Measurements from ENCODE around the gene MRFAP1L1. TPM values are rescaled to one million over a fixed set of nuclear protein-coding genes. Genes with fewer than 3 reads are reported as not detected.

The MRFAP1L1 gene
- polyA plus RNA-seq, 1 experiment, result 35.5 TPM

DNA sequence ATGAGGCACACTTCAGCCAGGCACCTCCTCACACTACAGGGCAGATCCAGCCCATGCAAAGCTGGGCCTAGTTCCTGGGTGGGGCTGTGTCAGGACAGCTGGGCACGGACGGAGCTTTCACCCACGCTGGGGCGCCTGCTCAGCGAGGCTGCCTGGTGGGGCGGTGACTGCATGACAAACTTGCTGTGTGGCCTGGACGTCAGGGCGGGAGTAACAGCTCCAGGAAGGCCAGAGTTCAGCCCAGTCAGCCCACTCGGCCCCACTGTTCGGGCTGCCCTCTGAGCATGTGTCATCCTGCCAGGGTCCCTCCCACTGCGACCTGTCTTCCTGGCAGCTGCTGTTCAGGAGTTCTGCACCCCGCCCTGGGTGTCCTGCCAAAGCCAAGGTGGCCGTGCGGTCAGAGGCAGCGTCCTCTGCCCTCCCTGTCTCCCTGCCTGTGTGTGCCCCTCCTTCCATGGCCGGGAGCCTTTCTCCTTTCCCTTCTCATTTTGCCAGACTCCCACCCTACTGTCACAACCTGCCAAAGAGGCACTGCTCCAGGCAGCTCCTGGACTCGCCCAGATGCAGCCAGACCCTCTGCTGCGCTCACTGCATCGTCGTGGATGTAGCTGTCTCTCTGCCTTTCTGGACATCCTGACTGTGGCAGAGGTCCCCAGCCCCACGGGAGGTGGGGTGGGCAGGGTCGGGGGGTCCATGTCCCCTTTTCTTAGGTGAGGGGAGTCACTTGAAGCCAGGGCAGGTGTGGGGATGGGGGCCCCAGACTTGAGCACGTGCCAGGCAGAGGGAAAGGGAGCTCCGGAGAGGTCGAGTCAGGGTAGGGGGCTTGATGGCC is 39.9 kb upstream of the MRFAP1L1 start:
- no peak for DNase-seq (ENCODE audit: low read depth)
- POLR2A ChIA-PET, result no interaction called here
- Histone ChIP-seq H3K27me3 (ENCODE audit: control insufficient read depth, insufficient read depth, low read length) (no peaks in the 10 kb centered on the region), H3K4me3 (ENCODE audit: low read depth, low read length) (no peak overlapping the region), H3K36me3 (ENCODE audit: control insufficient read depth, insufficient read depth, low read length) (no peaks in the 10 kb centered on the region)
- TF ChIP-seq, protein P1, sequence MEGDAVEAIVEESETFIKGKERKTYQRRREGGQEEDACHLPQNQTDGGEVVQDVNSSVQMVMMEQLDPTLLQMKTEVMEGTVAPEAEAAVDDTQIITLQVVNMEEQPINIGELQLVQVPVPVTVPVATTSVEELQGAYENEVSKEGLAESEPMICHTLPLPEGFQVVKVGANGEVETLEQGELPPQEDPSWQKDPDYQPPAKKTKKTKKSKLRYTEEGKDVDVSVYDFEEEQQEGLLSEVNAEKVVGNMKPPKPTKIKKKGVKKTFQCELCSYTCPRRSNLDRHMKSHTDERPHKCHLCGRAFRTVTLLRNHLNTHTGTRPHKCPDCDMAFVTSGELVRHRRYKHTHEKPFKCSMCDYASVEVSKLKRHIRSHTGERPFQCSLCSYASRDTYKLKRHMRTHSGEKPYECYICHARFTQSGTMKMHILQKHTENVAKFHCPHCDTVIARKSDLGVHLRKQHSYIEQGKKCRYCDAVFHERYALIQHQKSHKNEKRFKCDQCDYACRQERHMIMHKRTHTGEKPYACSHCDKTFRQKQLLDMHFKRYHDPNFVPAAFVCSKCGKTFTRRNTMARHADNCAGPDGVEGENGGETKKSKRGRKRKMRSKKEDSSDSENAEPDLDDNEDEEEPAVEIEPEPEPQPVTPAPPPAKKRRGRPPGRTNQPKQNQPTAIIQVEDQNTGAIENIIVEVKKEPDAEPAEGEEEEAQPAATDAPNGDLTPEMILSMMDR (IDR thresholded peaks at IDR 0.05; ENCODE audit: insufficient read depth, low read depth, low read length), result no peak; the same call in 1 of the 2 replicates
- CTCF ChIA-PET, result interaction anchor here (1.3 to 3.7 kb wide), 2 partner anchors 29 to 124 kb away, joined by 4 to 9 read pairs; no protein-coding TSS in a partner anchor

DNA sequence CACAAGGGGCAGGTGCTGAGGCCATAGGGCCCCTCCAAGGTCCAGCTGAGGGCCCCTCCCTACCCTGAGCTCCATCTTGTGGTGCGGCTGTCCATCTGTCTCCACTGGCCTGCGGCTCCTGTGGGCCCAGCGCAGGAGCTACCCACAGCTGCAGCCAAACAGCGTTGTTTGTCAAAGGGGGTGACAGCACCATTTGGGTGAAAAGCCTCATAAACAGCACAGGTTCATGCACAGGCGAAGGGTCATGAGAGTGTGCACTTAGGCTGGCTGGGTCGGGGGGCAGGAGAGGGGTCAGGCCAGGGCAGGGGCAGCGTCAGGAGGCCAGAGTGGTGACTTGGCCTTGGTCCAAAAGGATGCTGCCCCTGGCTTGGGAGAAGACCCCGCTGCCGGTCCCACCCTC is 38.6 kb upstream of the MRFAP1L1 start:
- Histone ChIP-seq H3K4me3 (ENCODE audit: low read depth, low read length) (no peak overlapping the region), H3K36me3 (ENCODE audit: control insufficient read depth, insufficient read depth, low read length) (no peaks in the 10 kb centered on the region), H3K27me3 (ENCODE audit: control insufficient read depth, insufficient read depth, low read length) (no peaks in the 10 kb centered on the region)
- DNase-seq (ENCODE audit: low read depth), result no peak
- TF ChIP-seq, protein P1 (IDR thresholded peaks at IDR 0.05; ENCODE audit: insufficient read depth, low read depth, low read length), result no peak
- ChIA-PET CTCF (interaction anchor here (0.5 to 3.7 kb wide), 2 partner anchors 31 to 125 kb away, joined by 4 to 9 read pairs; no protein-coding TSS in a partner anchor), POLR2A (no interaction called here)

DNA sequence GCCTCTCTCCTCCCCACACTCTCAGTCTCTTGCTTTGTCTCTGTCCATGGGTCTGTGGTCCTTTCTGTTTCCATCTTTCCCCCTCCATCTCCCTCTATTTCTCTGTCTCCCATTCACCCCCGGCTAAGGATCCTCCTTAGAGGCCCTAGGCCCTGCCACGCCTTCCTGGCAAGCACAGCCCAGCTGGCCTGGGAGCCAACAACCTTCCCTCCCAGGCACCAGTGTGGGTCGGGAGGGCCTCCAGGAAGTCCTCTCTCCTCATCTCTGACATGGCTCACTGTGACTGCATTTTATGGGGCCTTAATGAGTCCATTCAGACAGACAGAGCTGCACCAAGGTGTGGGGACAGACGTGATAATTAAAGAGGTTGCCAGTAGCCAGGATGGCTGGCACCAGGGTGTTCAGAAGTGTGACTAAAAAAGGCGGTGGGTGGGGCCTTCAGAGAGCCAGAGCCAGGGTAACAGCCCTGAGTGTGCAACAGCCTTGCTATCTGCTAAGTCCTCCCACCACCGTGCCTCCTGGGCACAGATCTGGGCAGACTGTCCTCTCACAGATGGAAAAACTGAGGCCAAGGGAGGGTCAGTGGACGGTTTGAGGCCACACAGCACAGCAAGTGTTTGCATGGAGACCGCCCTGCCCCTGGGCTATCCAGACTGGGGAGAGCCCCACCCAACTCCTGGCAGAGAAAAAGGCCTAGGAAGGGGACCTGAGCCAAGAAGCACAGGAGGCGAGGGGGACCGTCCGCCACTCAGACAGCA is 37.8 kb upstream of the MRFAP1L1 start:
- no peak for DNase-seq (ENCODE audit: low read depth)
- ChIA-PET CTCF (interaction anchor here (0.5 to 3.7 kb wide), 2 partner anchors 30 to 126 kb away, joined by 4 to 9 read pairs; no protein-coding TSS in a partner anchor), POLR2A (interaction anchor here (0.6 kb wide), 1 partner anchor 11 kb away, joined by 12 read pairs; no protein-coding TSS in a partner anchor)
- Histone ChIP-seq H3K4me3 (ENCODE audit: low read depth, low read length) (no peak overlapping the region), H3K27me3 (ENCODE audit: control insufficient read depth, insufficient read depth, low read length) (no peaks in the 10 kb centered on the region; the same call in 1 of the 2 replicates), H3K36me3 (ENCODE audit: control insufficient read depth, insufficient read depth, low read length) (no peaks in the 10 kb centered on the region)
- TF ChIP-seq, protein P1 (IDR thresholded peaks at IDR 0.05; ENCODE audit: insufficient read depth, low read depth, low read length), result no peak

DNA sequence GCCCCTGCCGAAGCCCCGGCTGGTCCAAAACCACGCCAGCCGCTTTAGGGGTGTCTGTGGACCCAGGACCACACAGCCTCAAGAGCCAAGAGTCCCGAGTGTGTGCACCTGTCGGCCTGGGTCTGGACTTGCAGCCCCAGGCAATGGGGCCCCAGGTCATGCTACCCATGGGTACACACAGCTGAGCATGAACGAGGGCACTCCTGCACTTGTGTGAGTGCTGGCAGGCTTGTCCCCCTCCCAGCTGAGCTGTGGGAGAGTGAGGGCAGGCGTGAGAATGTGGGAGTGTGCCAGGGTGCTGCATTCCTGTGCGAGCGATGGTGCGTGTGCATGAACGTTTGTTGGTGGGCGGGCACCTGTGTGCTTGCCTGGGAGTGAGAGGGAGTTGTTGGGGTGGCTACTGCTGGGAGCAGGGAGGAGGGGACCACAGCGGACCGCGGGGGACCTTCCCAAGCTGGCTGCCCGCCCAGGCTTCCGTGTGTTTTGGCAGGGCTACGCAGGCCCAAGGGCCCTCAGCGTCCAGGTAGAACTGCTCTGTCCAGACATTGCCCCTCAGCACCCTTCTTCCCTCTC is 37.1 kb upstream of the MRFAP1L1 start:
- no peak overlapping the region for H3K4me3 ChIP-seq (ENCODE audit: low read depth, low read length)
- ChIA-PET CTCF (interaction anchor here (1.0 to 3.7 kb wide), 2 partner anchors 18 to 127 kb away, joined by 3 to 9 read pairs; no protein-coding TSS in a partner anchor), POLR2A (interaction anchor here (0.6 kb wide), 1 partner anchor 10 kb away, joined by 12 read pairs; no protein-coding TSS in a partner anchor)
- no peaks in the 10 kb centered on the region for H3K36me3 ChIP-seq (ENCODE audit: control insufficient read depth, insufficient read depth, low read length)
- DNase-seq (ENCODE audit: low read depth), result no peak
- no peaks in the 10 kb centered on the region; the same call in 1 of the 2 replicates for H3K27me3 ChIP-seq (ENCODE audit: control insufficient read depth, insufficient read depth, low read length)
- TF ChIP-seq, protein P1 (IDR thresholded peaks at IDR 0.05; ENCODE audit: insufficient read depth, low read depth, low read length), result no peak
